Non-pigmented ciliary epithelial cell (primary cell): ENCODE results near the gene RNF31.
"Not testable (repeated sequence)": the region's sequence is repeated elsewhere in the genome, so short reads cannot be mapped to it uniquely, and the experiment has no call there.

Experiments
- DNase-seq: peaks from one replicate; pipeline ENCODE4 v3.0.0-alpha.2; 2010; ENCODE audit warnings: low read depth

The RNF31 gene

GRCh38 chr14:24202538-24202937 lies 55.2 kb downstream of the RNF31 start:
- not testable (repeated sequence) for DNase-seq

- not testable (repeated sequence) for DNase-seq
Observed at GRCh38 chr14:24203249-24203886, 56.1 kb downstream of the RNF31 start.

- DNase-seq: no peak
Observed at GRCh38 chr14:24204163-24205146, 57.2 kb downstream of the RNF31 start.

GRCh38 chr14:24206260-24207103 lies 59.2 kb downstream of the RNF31 start:
- no peak for DNase-seq

- DNase-seq: no peak
Observed at GRCh38 chr14:24207104-24207551, 59.8 kb downstream of the RNF31 start.

GRCh38 chr14:24207625-24208024 lies 60.3 kb downstream of the RNF31 start:
- no peak for DNase-seq
